ENCODE results near the gene KIF1A.

KIF1A gene, protein sequence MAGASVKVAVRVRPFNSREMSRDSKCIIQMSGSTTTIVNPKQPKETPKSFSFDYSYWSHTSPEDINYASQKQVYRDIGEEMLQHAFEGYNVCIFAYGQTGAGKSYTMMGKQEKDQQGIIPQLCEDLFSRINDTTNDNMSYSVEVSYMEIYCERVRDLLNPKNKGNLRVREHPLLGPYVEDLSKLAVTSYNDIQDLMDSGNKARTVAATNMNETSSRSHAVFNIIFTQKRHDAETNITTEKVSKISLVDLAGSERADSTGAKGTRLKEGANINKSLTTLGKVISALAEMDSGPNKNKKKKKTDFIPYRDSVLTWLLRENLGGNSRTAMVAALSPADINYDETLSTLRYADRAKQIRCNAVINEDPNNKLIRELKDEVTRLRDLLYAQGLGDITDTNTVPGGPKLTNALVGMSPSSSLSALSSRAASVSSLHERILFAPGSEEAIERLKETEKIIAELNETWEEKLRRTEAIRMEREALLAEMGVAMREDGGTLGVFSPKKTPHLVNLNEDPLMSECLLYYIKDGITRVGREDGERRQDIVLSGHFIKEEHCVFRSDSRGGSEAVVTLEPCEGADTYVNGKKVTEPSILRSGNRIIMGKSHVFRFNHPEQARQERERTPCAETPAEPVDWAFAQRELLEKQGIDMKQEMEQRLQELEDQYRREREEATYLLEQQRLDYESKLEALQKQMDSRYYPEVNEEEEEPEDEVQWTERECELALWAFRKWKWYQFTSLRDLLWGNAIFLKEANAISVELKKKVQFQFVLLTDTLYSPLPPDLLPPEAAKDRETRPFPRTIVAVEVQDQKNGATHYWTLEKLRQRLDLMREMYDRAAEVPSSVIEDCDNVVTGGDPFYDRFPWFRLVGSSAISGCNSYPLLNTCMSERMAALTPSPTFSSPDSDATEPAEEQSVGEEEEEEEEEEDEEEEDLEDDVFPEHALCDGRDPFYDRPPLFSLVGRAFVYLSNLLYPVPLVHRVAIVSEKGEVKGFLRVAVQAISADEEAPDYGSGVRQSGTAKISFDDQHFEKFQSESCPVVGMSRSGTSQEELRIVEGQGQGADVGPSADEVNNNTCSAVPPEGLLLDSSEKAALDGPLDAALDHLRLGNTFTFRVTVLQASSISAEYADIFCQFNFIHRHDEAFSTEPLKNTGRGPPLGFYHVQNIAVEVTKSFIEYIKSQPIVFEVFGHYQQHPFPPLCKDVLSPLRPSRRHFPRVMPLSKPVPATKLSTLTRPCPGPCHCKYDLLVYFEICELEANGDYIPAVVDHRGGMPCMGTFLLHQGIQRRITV (N-terminal part only)

GRCh38 chr2:240819858-240820606, at the start of gene KIF1A:
Gene KIF1A, minus strand, starts transcription at chr2:240820219. Its CDS starts 22,467 bp downstream, at chr2:240797752.
- no peak for DNase-seq (ENCODE audit: low read depth in 3 of 3)

DNA sequence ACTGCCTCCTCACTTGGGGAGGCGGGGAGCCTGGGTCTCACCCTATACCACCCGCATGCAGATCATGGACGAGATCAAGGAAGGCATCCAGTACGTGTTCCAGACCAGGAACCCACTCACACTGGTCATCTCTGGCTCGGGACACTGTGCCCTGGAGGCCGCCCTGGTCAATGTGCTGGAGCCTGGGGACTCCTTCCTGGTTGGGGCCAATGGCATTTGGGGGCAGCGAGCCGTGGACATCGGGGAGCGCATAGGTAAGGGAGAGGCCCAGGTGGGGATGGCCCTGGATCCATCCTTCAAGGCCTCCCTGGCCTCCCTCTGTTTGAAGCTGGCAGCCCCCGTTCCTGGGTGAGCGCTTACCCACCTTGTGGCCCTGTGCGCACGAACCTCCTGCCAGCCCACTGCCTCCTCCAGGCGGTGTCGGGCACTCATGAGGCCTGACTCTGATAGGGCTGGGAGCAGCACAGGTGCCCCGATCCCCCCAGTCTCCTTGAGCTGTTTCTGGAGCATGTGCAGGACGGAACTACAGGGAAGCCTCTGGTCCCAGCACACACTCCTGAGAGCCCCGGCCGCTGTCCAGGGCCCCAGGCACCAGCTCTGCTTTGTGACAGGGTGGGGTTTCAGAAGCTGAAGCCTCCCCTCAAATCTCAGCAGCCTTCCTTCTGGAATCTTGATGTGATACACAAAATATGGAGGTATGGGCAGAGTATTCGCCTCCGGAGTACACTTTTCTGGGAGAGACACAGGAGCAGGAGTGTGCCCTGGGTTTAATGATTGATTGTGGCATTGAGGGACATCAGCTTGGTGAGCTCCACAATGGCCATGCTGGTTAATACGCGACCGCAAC, 49.3 kb upstream of the KIF1A start:
- no peak for DNase-seq (ENCODE audit: low read depth in 3 of 3)

DNA sequence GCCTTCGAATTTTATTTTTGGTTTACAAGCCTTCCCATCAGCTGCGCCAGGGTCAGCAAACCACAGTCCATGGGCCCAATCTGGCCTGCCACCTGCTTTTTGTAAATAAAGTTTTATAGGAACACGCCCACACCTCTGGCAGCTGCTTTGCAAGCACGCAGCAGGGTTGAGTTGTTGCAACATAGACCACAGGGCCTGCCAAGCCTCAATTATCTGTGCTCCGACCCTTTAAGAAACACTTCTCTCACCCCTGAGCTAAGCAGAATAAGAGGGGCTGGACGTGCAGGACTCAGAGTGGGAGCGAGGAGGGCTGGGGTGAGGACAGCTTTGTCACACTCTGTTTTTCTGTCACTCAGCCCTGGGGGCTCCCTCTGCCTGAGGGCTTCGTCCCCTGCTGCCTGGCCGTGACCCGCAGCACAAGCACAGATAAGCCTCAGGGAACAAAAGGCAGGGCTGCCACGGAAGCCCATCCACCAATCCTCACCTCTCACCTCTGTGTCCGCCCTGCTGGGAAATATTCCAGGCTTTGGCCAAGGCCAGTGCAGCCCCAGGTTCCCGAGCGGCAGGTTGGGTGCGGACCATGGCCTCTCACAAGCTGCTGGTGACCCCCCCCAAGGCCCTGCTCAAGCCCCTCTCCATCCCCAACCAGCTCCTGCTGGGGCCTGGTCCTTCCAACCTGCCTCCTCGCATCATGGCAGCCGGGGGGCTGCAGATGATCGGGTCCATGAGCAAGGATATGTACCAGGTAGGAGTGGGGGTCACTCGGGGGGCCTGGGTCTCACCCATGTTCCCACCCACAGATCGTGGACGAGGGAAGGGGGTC, 48.5 kb upstream of the KIF1A start, which contains the start of gene AGXT:
AGXT (plus strand) TSS at position 539 of the 823 bp plus-strand sequence; CDS start at position 581, 42 bp downstream.
- DNase-seq (ENCODE audit: low read depth in 3 of 3), result no peak

DNA sequence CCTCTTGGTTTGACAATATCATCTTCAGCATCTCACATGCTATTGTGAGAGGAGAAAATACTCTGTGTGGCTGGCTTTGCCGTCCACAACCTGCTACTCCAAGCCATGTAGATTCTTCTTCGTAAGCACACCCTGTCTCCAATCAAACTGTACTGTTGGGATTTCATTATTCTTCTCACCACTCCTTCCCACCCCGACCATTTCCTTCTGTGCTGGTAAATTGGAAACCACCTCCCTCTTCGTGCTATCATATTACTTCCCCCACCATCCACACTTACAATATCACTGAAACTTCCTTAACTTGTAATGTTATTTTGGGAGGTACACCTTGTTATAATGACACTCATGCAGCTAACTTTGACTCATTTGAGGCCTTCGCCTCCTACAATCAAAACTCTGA, 45.4 kb upstream of the KIF1A start:
- DNase-seq (ENCODE audit: low read depth in 3 of 3), result no peak

DNA sequence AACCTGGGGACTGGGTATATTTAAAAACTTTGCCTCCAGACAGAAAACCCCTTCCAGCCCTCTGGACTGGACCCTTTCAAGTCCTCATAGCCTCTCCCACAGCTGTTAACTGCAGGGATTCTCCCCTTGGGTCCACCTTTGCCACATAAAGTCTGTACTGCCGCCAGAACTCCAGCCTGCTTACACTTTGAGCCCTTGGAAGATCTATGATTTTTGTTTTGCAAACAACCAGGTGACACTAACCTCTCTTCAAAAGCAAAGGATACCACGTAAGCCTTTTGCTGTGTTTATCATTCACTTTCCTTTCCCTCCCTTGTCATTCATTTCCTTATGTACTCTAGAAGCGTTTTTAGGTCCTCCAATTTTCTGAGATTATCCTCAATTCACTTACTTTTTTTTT, 44.5 kb upstream of the KIF1A start:
- no peak for DNase-seq (ENCODE audit: low read depth in 3 of 3)

- no peak for DNase-seq (ENCODE audit: low read depth in 3 of 3)
These were observed 41.5 kb upstream of the KIF1A start for GRCh38 chr2:240861547-240861946.

DNA sequence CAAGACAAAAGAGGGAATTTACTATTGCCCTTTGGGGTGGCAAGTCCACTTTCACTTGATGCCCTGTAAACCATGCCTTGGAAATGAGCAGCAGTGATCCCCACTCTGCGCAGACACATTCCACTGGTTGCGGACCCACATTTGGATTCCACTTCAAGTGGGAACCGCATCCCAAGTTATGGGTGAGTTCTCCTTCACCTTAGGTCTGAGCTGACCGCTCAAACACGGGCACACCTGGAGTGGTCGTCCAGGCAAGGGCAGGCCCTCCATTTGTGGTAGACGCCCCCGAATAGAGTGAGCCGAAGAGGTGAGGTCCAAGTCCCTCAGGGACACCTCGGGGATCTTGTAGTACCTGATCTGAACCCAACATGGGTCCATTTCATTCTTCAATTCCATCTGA, 38.9 kb upstream of the KIF1A start:
- DNase-seq (ENCODE audit: low read depth in 3 of 3), result no peak

DNA sequence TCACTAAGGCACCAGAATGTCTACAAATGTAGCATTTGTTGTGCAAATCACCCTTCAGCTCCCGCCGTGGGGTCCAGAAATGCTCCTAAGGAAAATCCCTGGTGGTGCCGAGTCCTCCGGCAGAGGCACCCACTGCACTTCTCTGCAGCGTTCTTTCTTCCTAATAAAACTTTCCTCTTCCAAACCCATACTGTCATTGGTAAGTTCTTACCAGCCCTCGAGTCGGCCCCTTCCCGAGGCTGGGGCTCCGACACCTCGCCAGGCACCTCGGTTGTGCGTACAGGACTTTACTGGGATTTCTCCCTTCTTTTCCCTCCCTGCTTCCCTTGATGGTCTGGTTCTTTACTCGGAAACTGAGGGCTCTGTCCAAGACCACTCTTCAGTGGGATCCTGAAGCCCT, 38.3 kb upstream of the KIF1A start:
- no peak for DNase-seq (ENCODE audit: low read depth in 3 of 3)

GRCh38 chr2:240857039-240858008, 37.3 kb upstream of the KIF1A start:
- DNase-seq (ENCODE audit: low read depth in 3 of 3), result no peak

- DNase-seq (ENCODE audit: low read depth in 3 of 3), result no peak
These were observed 36.3 kb upstream of the KIF1A start for GRCh38 chr2:240856151-240856980.

DNA sequence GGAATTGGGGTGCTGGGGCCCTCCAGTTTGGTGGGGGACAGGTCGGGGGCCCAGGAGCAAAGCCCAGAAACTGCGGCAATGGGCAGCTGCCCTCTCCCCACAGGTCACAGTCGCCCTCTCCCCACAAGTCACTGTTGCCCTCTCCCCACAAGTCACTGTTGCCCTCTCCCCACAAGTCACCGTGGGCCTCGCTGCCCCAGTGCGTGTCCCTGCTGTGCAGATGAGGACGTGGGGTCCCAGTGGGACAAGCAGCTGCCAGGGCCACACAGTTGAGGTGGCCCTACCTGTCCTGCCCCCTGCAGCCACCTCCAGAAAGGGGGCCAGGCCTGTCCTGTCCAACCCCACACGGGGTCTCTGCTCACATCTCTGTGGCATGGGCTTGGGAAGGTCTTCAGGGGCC, 35.7 kb upstream of the KIF1A start:
- DNase-seq (ENCODE audit: low read depth in 3 of 3), result no peak

GRCh38 chr2:240852671-240853314, 32.8 kb upstream of the KIF1A start:
- DNase-seq (ENCODE audit: low read depth in 3 of 3), result no peak

DNA sequence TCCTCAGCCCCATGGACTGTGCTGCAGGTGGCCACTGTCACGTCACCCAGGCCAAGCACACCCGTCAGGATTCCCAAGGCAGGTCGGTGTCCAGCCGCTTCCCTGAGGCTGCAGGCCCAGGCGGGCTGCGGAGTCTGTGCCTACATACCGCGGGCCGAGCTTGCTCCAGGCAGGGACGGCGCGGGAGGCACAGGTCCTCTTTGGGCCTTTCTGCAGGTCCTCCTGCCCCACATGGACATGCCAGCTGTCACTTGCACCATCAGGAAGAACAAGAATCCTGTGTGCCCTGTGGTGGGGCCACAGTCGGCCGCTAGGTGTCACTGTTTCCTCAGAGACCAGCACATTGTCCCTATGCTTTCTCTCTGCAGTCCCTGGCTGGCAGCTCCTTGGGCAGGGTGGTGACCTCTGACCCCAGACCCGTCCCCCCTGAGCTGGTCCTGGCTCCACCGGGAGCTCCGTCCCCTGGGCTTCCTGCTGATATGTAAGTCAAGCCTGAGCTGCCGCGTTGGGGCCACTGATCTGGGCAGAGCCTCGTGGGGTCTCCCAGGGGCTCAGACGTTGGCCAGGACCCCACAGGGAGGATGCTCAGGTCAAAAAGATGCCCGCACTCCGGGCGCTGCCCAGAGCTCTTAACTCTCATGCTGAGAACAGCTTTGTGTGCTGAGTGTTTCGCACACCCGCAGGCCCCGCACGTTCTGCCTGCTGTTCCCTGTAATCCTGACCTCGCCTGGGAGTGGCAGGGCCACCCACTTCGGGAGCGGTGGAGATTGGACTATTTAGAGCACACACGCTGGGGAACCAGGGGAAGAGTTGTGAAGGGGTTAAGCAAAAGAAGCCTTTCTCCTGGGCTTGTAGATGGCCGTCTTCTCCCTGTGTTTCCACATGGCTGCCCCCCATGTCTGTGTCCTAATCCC, 31.3 kb upstream of the KIF1A start:
- DNase-seq (ENCODE audit: low read depth in 3 of 3), result peak; percentile 61 to 80 (median 80)

GRCh38 chr2:240850756-240851077, 30.7 kb upstream of the KIF1A start:
- no peak for DNase-seq (ENCODE audit: low read depth in 3 of 3)

- DNase-seq (ENCODE audit: low read depth in 3 of 3), result no peak
These were observed 30.0 kb upstream of the KIF1A start for GRCh38 chr2:240850026-240850425.
